ENCODE data around the gene DUSP10.

Gene DUSP10

DNA sequence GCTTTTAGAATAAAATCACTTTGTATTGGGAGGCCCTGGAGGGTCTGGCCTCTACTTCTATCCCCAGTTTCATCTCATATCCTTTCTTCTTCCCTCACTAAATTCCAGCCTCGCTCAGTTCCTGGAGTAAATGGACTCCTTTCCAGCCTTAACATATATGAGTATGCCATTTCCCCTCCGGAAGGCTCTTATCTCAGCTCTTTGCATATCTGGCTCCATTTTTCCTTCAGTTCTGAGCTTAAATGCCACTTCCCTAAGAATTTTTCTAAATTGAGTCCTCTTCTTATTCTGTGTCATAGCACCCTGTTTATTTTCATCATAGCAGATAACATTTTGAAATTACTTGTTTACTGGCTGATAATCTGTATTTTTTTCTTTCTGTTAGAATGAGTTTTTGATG lies 20.2 kb upstream of the DUSP10 start:
- H3K36me3 ChIP-seq (ENCODE audit: insufficient read depth, low read length) = no peaks in the 10 kb centered on the region
- H4K20me1 ChIP-seq (ENCODE audit: insufficient read depth, low read length) = no peaks in the 10 kb centered on the region
- no peaks in the 10 kb centered on the region for H3K9me3 ChIP-seq (ENCODE audit: low read length)
- peaks cover 14% of the 10 kb centered on the region for H3K4me1 ChIP-seq (ENCODE audit: insufficient read depth, low read length, severe bottlenecking)
- no peaks in the 10 kb centered on the region for H3K79me2 ChIP-seq (ENCODE audit: insufficient read depth, low read length)
- H3K4me2 ChIP-seq (ENCODE audit: low read length) = no peak overlapping the region
- no peak overlapping the region for H2AFZ ChIP-seq (ENCODE audit: low read length)
- H3K9me2 ChIP-seq (ENCODE audit: low read depth, low read length) = no peaks in the 10 kb centered on the region
- no peaks in the 10 kb centered on the region for H3F3A ChIP-seq (ENCODE audit: insufficient read depth, low read length)
- no peak overlapping the region for H3K4me3 ChIP-seq (ENCODE audit: low read depth, low read length, poor library complexity, severe bottlenecking)
- H3K27me3 ChIP-seq (ENCODE audit: insufficient read depth, low read length) = no peaks in the 10 kb centered on the region
- H3K27ac ChIP-seq (ENCODE audit: low read depth, low read length, poor library complexity, severe bottlenecking) = no peak overlapping the region
- no peak for TF ChIP-seq EZH2 (IDR thresholded peaks at IDR 0.05; ENCODE audit: borderline replicate concordance, low read length)
- TF ChIP-seq, protein P1, sequence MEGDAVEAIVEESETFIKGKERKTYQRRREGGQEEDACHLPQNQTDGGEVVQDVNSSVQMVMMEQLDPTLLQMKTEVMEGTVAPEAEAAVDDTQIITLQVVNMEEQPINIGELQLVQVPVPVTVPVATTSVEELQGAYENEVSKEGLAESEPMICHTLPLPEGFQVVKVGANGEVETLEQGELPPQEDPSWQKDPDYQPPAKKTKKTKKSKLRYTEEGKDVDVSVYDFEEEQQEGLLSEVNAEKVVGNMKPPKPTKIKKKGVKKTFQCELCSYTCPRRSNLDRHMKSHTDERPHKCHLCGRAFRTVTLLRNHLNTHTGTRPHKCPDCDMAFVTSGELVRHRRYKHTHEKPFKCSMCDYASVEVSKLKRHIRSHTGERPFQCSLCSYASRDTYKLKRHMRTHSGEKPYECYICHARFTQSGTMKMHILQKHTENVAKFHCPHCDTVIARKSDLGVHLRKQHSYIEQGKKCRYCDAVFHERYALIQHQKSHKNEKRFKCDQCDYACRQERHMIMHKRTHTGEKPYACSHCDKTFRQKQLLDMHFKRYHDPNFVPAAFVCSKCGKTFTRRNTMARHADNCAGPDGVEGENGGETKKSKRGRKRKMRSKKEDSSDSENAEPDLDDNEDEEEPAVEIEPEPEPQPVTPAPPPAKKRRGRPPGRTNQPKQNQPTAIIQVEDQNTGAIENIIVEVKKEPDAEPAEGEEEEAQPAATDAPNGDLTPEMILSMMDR (IDR thresholded peaks at IDR 0.05; ENCODE audit: low read length) = no peak
- H3K9ac ChIP-seq (ENCODE audit: low read length) = no peak overlapping the region

DNA sequence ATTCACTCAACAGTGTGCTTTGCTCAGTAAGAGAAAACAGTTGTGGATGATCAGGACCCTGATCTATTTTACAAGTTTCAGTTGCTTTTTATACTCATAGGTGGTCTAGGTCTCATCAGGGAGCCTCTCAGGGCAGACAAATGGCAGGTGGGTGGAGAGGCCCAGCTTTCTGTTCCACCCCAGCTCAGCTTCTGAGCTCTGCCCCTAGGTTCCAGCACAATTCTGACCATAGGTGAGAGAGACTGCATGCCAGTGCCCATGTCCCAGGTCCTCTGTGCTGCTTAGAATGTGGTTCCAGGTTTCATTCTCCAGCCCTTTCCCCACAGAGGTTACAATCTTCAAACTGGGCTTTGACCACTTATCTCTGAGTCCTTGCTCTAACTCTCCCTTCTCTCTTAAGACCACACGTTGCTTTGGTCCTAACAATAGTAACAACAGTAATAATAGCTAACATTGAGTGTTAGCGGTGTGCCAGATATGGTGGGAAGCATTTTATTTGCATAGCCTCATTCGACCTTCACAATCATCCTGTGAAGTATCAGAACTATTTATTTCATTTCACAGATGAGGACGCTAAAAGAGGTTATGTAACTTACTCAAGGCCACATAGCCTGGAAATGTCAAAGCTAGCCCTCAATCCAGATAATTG lies 19.6 kb upstream of the DUSP10 start:
- no peaks in the 10 kb centered on the region for H3K9me2 ChIP-seq (ENCODE audit: low read depth, low read length)
- no peaks in the 10 kb centered on the region for H3K9me3 ChIP-seq (ENCODE audit: low read length)
- no peaks in the 10 kb centered on the region for H3K27me3 ChIP-seq (ENCODE audit: insufficient read depth, low read length)
- H2AFZ ChIP-seq (ENCODE audit: low read length) = peak overlapping the region; percentile 84; the same call in 1 of the 2 replicates
- no peaks in the 10 kb centered on the region for H3K79me2 ChIP-seq (ENCODE audit: insufficient read depth, low read length)
- H3K4me2 ChIP-seq (ENCODE audit: low read length) = peak overlapping the region; percentile 24; the same call in 1 of the 2 replicates
- TF ChIP-seq, protein P1 (IDR thresholded peaks at IDR 0.05; ENCODE audit: low read length) = no peak
- TF ChIP-seq EZH2 (IDR thresholded peaks at IDR 0.05; ENCODE audit: borderline replicate concordance, low read length) = no peak
- H4K20me1 ChIP-seq (ENCODE audit: insufficient read depth, low read length) = no peaks in the 10 kb centered on the region
- no peaks in the 10 kb centered on the region for H3F3A ChIP-seq (ENCODE audit: insufficient read depth, low read length)
- peaks cover 14% of the 10 kb centered on the region for H3K4me1 ChIP-seq (ENCODE audit: insufficient read depth, low read length, severe bottlenecking)
- no peak overlapping the region for H3K27ac ChIP-seq (ENCODE audit: low read depth, low read length, poor library complexity, severe bottlenecking)
- H3K36me3 ChIP-seq (ENCODE audit: insufficient read depth, low read length) = no peaks in the 10 kb centered on the region
- H3K9ac ChIP-seq (ENCODE audit: low read length) = no peak overlapping the region
- H3K4me3 ChIP-seq (ENCODE audit: low read depth, low read length, poor library complexity, severe bottlenecking) = no peak overlapping the region

DNA sequence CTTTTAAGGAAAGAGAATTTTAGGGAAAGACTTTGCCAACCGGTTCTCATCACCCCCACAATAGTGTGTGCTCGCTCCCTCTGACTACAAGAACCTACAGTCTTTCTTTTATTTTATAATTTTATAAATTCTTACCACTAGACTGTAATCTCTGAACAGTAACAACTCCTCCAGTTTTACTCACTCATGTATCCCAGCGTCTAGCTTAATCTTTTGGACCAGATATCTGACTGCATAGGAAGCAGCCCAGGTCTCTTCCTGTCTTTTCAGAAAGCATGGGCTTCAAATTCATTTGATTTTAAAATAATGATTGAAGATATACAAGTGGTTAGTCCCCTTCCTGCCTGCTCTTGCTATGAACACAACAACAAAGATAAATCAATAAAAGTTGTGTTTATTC lies 19.0 kb upstream of the DUSP10 start:
- Histone ChIP-seq H3K27me3 (ENCODE audit: insufficient read depth, low read length) (no peaks in the 10 kb centered on the region), H2AFZ (ENCODE audit: low read length) (peak overlapping the region; percentile 84; the same call in 1 of the 2 replicates), H4K20me1 (ENCODE audit: insufficient read depth, low read length) (no peaks in the 10 kb centered on the region), H3K4me2 (ENCODE audit: low read length) (0 out of 2 replicates have a peak overlapping the region, but pooled peaks have one; percentile 24), H3K9me3 (ENCODE audit: low read length) (no peaks in the 10 kb centered on the region), H3K9me2 (ENCODE audit: low read depth, low read length) (no peaks in the 10 kb centered on the region), H3K36me3 (ENCODE audit: insufficient read depth, low read length) (no peaks in the 10 kb centered on the region), H3F3A (ENCODE audit: insufficient read depth, low read length) (no peaks in the 10 kb centered on the region), H3K4me1 (ENCODE audit: insufficient read depth, low read length, severe bottlenecking) (peaks cover 14% of the 10 kb centered on the region), H3K4me3 (ENCODE audit: low read depth, low read length, poor library complexity, severe bottlenecking) (no peak overlapping the region), H3K9ac (ENCODE audit: low read length) (no peak overlapping the region), H3K27ac (ENCODE audit: low read depth, low read length, poor library complexity, severe bottlenecking) (no peak overlapping the region), H3K79me2 (ENCODE audit: insufficient read depth, low read length) (no peaks in the 10 kb centered on the region)
- TF ChIP-seq EZH2 (IDR thresholded peaks at IDR 0.05; ENCODE audit: borderline replicate concordance, low read length) = no peak
- TF ChIP-seq, protein P1 (IDR thresholded peaks at IDR 0.05; ENCODE audit: low read length) = no peak

Measured in OCI-LY1 (cell line).